Esophagus muscularis mucosa (tissue), 4 donors: ENCODE data around the gene NAV2. TPM values are rescaled to one million over a fixed set of nuclear protein-coding genes. Genes with fewer than 3 reads are reported as not detected.

Source experiments
- DNase-seq: peaks from one replicate; pipeline ENCODE4 v3.0.0-alpha.2; 2017; ENCODE audit errors: extremely low spot score
- H3K27ac ChIP-seq, 4 donors: fragments of 200-600 bp; sonication (generic); replicated peaks in 1 of 4; 1 replicate in 3 of 4; 2 replicates in 1 of 4; pipeline ENCODE4 v1.5.1; 2016 to 2019; ENCODE audit warnings: mild to moderate bottlenecking in 1 of 4
- H3K27me3 ChIP-seq, 4 donors: fragments of 200-600 bp; sonication (generic); one replicate each; pipeline versions ENCODE4 v1.5.1 to v1.6.0; 2016 to 2019
- H3K36me3 ChIP-seq, 4 donors: fragments of 200-600 bp; sonication (generic); one replicate each; pipeline ENCODE4 v1.5.1; 2016 to 2019
- H3K4me1 ChIP-seq, 4 donors: fragments of 200-600 bp; sonication (generic); one replicate each; pipeline ENCODE4 v1.5.1; 2016 to 2019
- H3K4me3 ChIP-seq, 4 donors: fragments of 200-600 bp; sonication (generic); 1 replicate in 2 of 4; 2 replicates in 2 of 4; pipeline ENCODE4 v1.5.1; 2016 to 2019; ENCODE audit warnings: mild to moderate bottlenecking in 4 of 4, moderate library complexity in 1 of 4
- H3K9me3 ChIP-seq, 4 donors: fragments of 200-600 bp; sonication (generic); 1 replicate in 3 of 4; 2 replicates in 1 of 4; pipeline ENCODE4 v1.5.1; 2016 to 2019
- EP300 ChIP-seq: sonication (generic); formaldehyde crosslinking; IDR thresholded peaks from one replicate; pipeline ENCODE4 v1.6.1; 2017; ENCODE audit warnings: antibody characterized with exemption
- POLR2A ChIP-seq: fragments of 450-650 bp; IDR thresholded peaks from one replicate; pipeline ENCODE4 v1.6.1; 2017; ENCODE audit warnings: antibody characterized with exemption, moderate library complexity, mild to moderate bottlenecking, low read depth
- POLR2AphosphoS5 ChIP-seq, 2 donors: sonication (generic); formaldehyde crosslinking; IDR thresholded peaks; one replicate each; pipeline ENCODE4 v1.6.1; 2017; ENCODE audit warnings: antibody characterized with exemption in 2 of 2
- WGBS: methylation state at CpG from one replicate; pipeline ENCODE4 v1.1.5; 2018; 5-methylcytosine and 5-hydroxymethylcytosine counted together
- intact Hi-C: fragments of 100-400 bp; cut with DNase I; formaldehyde crosslinking; loops from one replicate; pipeline ENCODE4 v1.15.1; 2023
- total RNA-seq, 4 donors: library from RNA; depleted of rRNA; stranded (reverse); fragments of >200 nt; gene quantifications; one replicate each; pipeline versions ENCODE4 v1.1.0 to v1.2.1, GENCODE V29; 2016
- TF ChIP-seq, protein P1 (sequence below), 3 experiments: fragments of 200-600 bp in 2 of 3; fragments of 450-650 bp in 1 of 3; sonication (generic) in 2 of 3; IDR thresholded peaks; one replicate each; pipeline ENCODE4 v1.5.1; 2017 to 2019; ENCODE audit warnings: antibody characterized with exemption in 3 of 3, mild to moderate bottlenecking in 2 of 3, moderate library complexity in 1 of 3

The NAV2 gene
- total RNA-seq, 4 donors from 2014 or later, result 21.9 to 57.0 (median 37.5) TPM

DNA sequence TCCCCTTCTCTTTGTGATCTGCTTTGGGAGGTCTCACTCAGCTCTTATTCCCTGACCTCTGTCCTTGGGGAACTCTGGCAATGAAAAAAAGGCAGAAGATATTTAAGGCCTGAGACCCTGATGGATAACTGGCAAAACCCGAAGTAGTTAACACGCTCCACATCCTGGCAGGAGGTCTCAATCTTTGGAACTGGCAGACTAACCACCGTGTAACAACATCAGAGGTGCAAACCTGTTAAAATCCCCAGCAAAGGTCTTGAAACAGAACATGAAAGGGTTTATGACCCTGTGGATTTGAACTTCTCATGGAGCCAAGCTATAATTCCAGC, 287.3 kb downstream of the NAV2 start:
- peaks cover 25 to 31% (median 28%) of the 10 kb centered on the region in 4 donors for H3K4me1 ChIP-seq
- H3K36me3 ChIP-seq, result peaks cover 0 to 57% (median 9%) of the 10 kb centered on the region in 4 donors
- TF ChIP-seq, protein P1, sequence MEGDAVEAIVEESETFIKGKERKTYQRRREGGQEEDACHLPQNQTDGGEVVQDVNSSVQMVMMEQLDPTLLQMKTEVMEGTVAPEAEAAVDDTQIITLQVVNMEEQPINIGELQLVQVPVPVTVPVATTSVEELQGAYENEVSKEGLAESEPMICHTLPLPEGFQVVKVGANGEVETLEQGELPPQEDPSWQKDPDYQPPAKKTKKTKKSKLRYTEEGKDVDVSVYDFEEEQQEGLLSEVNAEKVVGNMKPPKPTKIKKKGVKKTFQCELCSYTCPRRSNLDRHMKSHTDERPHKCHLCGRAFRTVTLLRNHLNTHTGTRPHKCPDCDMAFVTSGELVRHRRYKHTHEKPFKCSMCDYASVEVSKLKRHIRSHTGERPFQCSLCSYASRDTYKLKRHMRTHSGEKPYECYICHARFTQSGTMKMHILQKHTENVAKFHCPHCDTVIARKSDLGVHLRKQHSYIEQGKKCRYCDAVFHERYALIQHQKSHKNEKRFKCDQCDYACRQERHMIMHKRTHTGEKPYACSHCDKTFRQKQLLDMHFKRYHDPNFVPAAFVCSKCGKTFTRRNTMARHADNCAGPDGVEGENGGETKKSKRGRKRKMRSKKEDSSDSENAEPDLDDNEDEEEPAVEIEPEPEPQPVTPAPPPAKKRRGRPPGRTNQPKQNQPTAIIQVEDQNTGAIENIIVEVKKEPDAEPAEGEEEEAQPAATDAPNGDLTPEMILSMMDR (IDR thresholded peaks at IDR 0.05), result no peak
- no peak for TF ChIP-seq EP300
- TF ChIP-seq POLR2A, result no peak
- no peak for TF ChIP-seq POLR2AphosphoS5 (IDR thresholded peaks at IDR 0.05)
- intact Hi-C loops, result no loop called here
- no peaks in the 10 kb centered on the region for H3K9me3 ChIP-seq
- DNase-seq, result no peak
- peak overlapping the region in 1 of 4 donors; percentile 30 for H3K27ac ChIP-seq
- H3K4me3 ChIP-seq, result no peak overlapping the region
- 69% methylated on average over 3 of the region's 3 CpGs for WGBS
- H3K27me3 ChIP-seq, result no peaks in the 10 kb centered on the region

GRCh38 chr11:20000351-20001134, 287.9 kb downstream of the NAV2 start:
- no peak for DNase-seq
- Histone ChIP-seq H3K27ac (peak overlapping the region in 1 of 4 donors; percentile 30), H3K4me1 (peaks cover 19 to 26% (median 22%) of the 10 kb centered on the region in 4 donors), H3K9me3 (no peaks in the 10 kb centered on the region), H3K27me3 (no peaks in the 10 kb centered on the region), H3K4me3 (no peak overlapping the region), H3K36me3 (peaks cover 0 to 57% (median 7%) of the 10 kb centered on the region in 4 donors)
- WGBS, result 61% methylated on average over 12 of the region's 13 CpGs
- TF ChIP-seq POLR2AphosphoS5 (IDR thresholded peaks at IDR 0.05) (no peak), POLR2A (no peak), EP300 (no peak)
- TF ChIP-seq, protein P1 (IDR thresholded peaks at IDR 0.05), result no peak
- intact Hi-C loops, result no loop called here

DNA sequence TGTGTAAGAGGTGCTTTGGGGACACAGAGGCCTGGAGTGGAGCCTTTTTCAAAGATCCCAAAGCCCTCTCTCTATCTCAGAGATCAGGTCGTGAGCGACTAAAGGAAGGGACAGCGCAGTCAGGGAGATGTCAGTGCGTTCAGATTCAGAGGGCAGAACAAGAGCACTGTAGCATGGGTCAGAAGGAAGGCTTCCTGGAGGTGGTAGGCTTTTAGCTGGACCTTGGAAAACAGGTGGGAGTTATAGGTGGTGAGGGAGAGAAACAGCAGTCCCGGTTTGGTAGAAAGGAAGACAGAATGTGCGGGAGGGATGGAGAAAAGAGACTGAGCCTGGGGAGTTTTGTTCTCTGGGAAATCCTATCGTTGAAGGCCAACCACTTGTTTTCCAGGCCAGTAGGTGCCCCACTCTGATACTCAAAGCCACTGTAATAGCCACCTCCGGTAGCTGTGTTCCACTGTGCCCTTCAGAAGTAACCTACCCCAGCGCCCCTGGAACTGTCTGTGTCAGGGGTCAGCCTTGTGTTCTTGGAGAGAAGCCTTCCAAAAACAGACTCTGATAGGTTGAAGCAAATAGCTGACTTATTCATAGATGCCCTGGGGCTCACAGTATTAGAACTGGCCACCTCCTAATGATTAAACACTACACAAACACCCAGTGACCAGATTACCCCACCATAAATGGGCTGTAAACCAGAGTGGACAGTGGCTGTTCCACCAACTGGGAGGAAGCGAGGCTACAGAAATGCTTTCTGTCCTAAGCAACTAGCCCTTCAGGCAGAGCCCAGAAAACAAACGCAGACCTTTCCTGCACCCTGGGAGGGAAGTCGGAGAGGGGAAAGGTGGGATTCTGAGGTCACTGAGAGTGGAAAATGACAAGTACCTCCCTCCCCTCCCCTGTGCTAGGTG, 289.9 kb downstream of the NAV2 start:
- no peak overlapping the region for H3K27ac ChIP-seq
- no peaks in the 10 kb centered on the region for H3K27me3 ChIP-seq
- H3K9me3 ChIP-seq, result no peaks in the 10 kb centered on the region
- DNase-seq, result no peak
- TF ChIP-seq POLR2A (no peak), EP300 (no peak)
- TF ChIP-seq, protein P1 (IDR thresholded peaks at IDR 0.05), result no peak
- H3K4me3 ChIP-seq, result no peak overlapping the region
- WGBS, result 86% methylated on average over 12 of the region's 12 CpGs
- intact Hi-C loops, result no loop called here
- peaks cover 0 to 44% (median 7%) of the 10 kb centered on the region in 4 donors for H3K36me3 ChIP-seq
- H3K4me1 ChIP-seq, result peaks cover 27 to 32% (median 30%) of the 10 kb centered on the region in 4 donors

DNA sequence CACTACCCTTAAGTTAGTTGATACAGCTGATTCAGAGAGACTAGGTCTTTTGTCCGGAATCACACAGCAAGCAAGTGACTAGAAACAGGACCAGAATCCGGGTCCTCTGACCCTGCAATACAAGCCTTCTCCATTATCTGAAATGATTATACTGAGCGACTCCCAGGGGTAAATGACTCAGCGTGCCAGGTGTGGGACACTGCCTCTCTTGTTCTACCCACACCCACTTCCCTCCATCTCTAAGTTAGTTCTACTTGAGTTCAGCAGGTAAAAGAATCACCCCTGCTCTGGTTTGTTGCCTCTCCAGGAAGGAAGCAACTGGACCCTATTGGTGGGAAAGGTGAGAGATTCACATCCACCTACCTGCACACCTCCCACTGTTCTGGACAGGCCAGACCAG, 290.7 kb downstream of the NAV2 start:
- TF ChIP-seq POLR2A (no peak), POLR2AphosphoS5 (IDR thresholded peaks at IDR 0.05) (no peak), EP300 (no peak)
- TF ChIP-seq, protein P1 (IDR thresholded peaks at IDR 0.05), result no peak
- no peak overlapping the region for H3K4me3 ChIP-seq
- H3K4me1 ChIP-seq, result peaks cover 35 to 39% (median 37%) of the 10 kb centered on the region in 4 donors
- H3K27me3 ChIP-seq, result no peaks in the 10 kb centered on the region
- H3K9me3 ChIP-seq, result no peaks in the 10 kb centered on the region
- intact Hi-C loops, result no loop called here
- WGBS, result 96% methylated on average over 4 of the region's 4 CpGs
- H3K27ac ChIP-seq, result no peak overlapping the region
- DNase-seq, result no peak
- peaks cover 0 to 36% (median 7%) of the 10 kb centered on the region in 4 donors for H3K36me3 ChIP-seq
